DMS79 (cell line): ENCODE measurements around the gene ABCC11.

Experiments used
- DNase-seq: peaks from one replicate; lab custom pipeline; 2025; lab: John Stamatoyannopoulos, UW

Gene ABCC11

GRCh38 chr16:48161906-48162305 is 85.4 kb downstream of the ABCC11 start:
- DNase-seq = no peak

GRCh38 chr16:48160575-48160974 is 86.8 kb downstream of the ABCC11 start:
- no peak for DNase-seq

GRCh38 chr16:48158296-48158695 is 89.0 kb downstream of the ABCC11 start:
- no peak for DNase-seq

- DNase-seq = no peak
These were observed 89.5 kb downstream of the ABCC11 start for GRCh38 chr16:48157794-48158193.

- DNase-seq = no peak
These were observed 90.0 kb downstream of the ABCC11 start for GRCh38 chr16:48157302-48157701.

- DNase-seq = peak; percentile 17
These were observed 90.5 kb downstream of the ABCC11 start for GRCh38 chr16:48156790-48157209.

- no peak for DNase-seq
These were observed 91.2 kb downstream of the ABCC11 start, which contains the start of gene ABCC12 for GRCh38 chr16:48155926-48156789. Gene ABCC12, minus strand, starts transcription at chr16:48155993. Its CDS starts 9,569 bp downstream, at chr16:48146424.

- peak; percentile 18 for DNase-seq
These were observed 93.6 kb downstream of the ABCC11 start for GRCh38 chr16:48153774-48154173.

GRCh38 chr16:48152226-48152625 is 95.1 kb downstream of the ABCC11 start:
- no peak for DNase-seq

GRCh38 chr16:48150707-48151106 is 96.6 kb downstream of the ABCC11 start:
- DNase-seq = no peak

GRCh38 chr16:48146710-48147109 is 100.6 kb downstream of the ABCC11 start:
- no peak for DNase-seq

- DNase-seq = no peak
These were observed 101.2 kb downstream of the ABCC11 start for GRCh38 chr16:48146131-48146530.

- no peak for DNase-seq
These were observed 103.4 kb downstream of the ABCC11 start for GRCh38 chr16:48143812-48144368.

- DNase-seq = no peak
These were observed 106.5 kb downstream of the ABCC11 start for GRCh38 chr16:48140821-48141220.

- no peak for DNase-seq
These were observed 107.8 kb downstream of the ABCC11 start for GRCh38 chr16:48139517-48139916.

GRCh38 chr16:48138543-48138942 is 108.8 kb downstream of the ABCC11 start:
- no peak for DNase-seq

- no peak for DNase-seq
These were observed 109.5 kb downstream of the ABCC11 start for GRCh38 chr16:48137822-48138221.

- DNase-seq = no peak
These were observed 110.6 kb downstream of the ABCC11 start for GRCh38 chr16:48136547-48137360.

- DNase-seq = peak; percentile 48
These were observed 113.7 kb downstream of the ABCC11 start for GRCh38 chr16:48133455-48134211.

GRCh38 chr16:48132696-48133095 is 114.6 kb downstream of the ABCC11 start:
- DNase-seq = no peak

- no peak for DNase-seq
These were observed 116.0 kb downstream of the ABCC11 start for GRCh38 chr16:48131201-48131935.
